Hepatocyte (in vitro differentiated cells): ENCODE results near the gene CRKL. TPM values are rescaled to one million over a fixed set of nuclear protein-coding genes. Genes with fewer than 3 reads are reported as not detected.
"Not testable (repeated sequence)": the region's sequence is repeated elsewhere in the genome, so short reads cannot be mapped to it uniquely, and the experiment has no call there.

Experiments
- DNase-seq: peaks from one replicate; pipeline ENCODE4 v3.0.0-alpha.2; 2016; ENCODE audit warnings: low spot score
- H2AFZ ChIP-seq: fragments of 200-600 bp; sonication (generic); 2 replicates; pipeline ENCODE4 v1.6.0; 2016; ENCODE audit warnings: antibody characterized with exemption, mild to moderate bottlenecking
- H3K27ac ChIP-seq: fragments of 200-600 bp; sonication (generic); 2 replicates; pipeline ENCODE4 v1.5.1; 2016; ENCODE audit warnings: mild to moderate bottlenecking
- H3K27me3 ChIP-seq: fragments of 200-600 bp; sonication (generic); 2 replicates; pipeline ENCODE4 v1.6.1; 2016
- H3K36me3 ChIP-seq: fragments of 200-600 bp; sonication (generic); replicated peaks from 2 replicates; pipeline ENCODE4 v1.5.1; 2016; ENCODE audit warnings: low read depth; ENCODE audit not compliant: insufficient read depth
- H3K4me1 ChIP-seq: fragments of 200-600 bp; sonication (generic); 2 replicates; pipeline ENCODE4 v1.5.1; 2016; ENCODE audit warnings: mild to moderate bottlenecking, moderate library complexity; ENCODE audit not compliant: insufficient read depth
- H3K4me2 ChIP-seq: fragments of 200-600 bp; sonication (generic); 2 replicates; pipeline ENCODE4 v1.6.0; 2016
- H3K4me3 ChIP-seq: fragments of 200-600 bp; sonication (generic); 2 replicates; pipeline ENCODE4 v1.5.1; 2016; ENCODE audit warnings: mild to moderate bottlenecking
- H3K79me2 ChIP-seq: fragments of 200-600 bp; sonication (generic); 2 replicates; pipeline ENCODE4 v1.6.0; 2017; ENCODE audit warnings: mild to moderate bottlenecking
- H3K9me2 ChIP-seq: fragments of 200-600 bp; sonication (generic); replicated peaks from 2 replicates; pipeline ENCODE4 v1.6.0; 2017; ENCODE audit warnings: mild to moderate bottlenecking; ENCODE audit not compliant: insufficient read depth
- H3K9me3 ChIP-seq: fragments of 200-600 bp; sonication (generic); 2 replicates; pipeline ENCODE4 v1.5.1; 2016; ENCODE audit warnings: low read depth, mild to moderate bottlenecking
- H4K20me1 ChIP-seq: fragments of 200-600 bp; sonication (generic); 2 replicates; pipeline ENCODE4 v1.6.0; 2016; ENCODE audit warnings: mild to moderate bottlenecking; ENCODE audit not compliant: insufficient read depth, poor library complexity, severe bottlenecking
- EZH2 ChIP-seq: fragments of 200-600 bp; sonication (generic); IDR thresholded peaks from 2 replicates; pipeline ENCODE4 v1.6.1; 2016; ENCODE audit warnings: antibody characterized with exemption, mild to moderate bottlenecking, borderline replicate concordance
- EZH2phosphoT487 ChIP-seq: fragments of 200-600 bp; sonication (generic); IDR thresholded peaks from one replicate; pipeline ENCODE4 v1.6.1; 2018; ENCODE audit warnings: antibody characterized with exemption, mild to moderate bottlenecking, low read depth, moderate library complexity; ENCODE audit not compliant: unreplicated experiment, severe bottlenecking
- WGBS: methylation state at CpG from one replicate; pipeline ENCODE4 v1.1.6; 2016; ENCODE audit warnings: low lambda C conversion rate; ENCODE audit errors: missing lambda C conversion rate; 5-methylcytosine and 5-hydroxymethylcytosine counted together
- polyA plus RNA-seq: library from polyadenylated mRNA; unstranded; fragments of >200 nt; fragmentation: Nextera tagmentation; extraction: Ambion mirVana; gene quantifications from 2 replicates; pipeline ENCODE4 v1.2.1, GENCODE V29; 2016
- total RNA-seq: library from RNA; depleted of rRNA; stranded (reverse); fragments of >200 nt; gene quantifications from 2 replicates; pipeline ENCODE4 v1.2.3, GENCODE V29; 2014
- TF ChIP-seq, protein P1 (sequence below): fragments of 200-600 bp; sonication (generic); IDR thresholded peaks from 2 replicates; pipeline ENCODE4 v1.5.1; 2016; ENCODE audit warnings: antibody characterized with exemption, mild to moderate bottlenecking; ENCODE audit not compliant: poor library complexity

The CRKL gene
- total and polyA plus RNA-seq, 2 experiments from 2014 or later, result 31.8 to 49.2 TPM

DNA sequence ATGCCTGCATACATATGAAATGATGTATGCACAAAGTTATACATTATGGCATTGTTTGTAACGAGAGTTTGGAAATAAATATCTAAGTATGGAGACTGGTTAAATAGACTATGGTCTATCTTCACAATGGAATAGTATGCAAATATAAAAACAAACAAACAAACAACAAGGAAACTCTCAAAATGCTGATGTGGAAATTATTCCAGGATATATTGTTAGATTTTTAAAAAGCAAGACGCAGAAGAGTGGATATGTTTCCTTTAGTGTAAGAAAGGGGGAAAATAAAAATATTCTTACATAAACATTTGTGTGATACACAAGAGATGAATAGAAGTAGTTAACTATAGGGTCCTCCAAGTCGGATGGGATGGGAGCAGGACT is 10.8 kb upstream of the CRKL start:
- no peaks in the 10 kb centered on the region for H3K9me2 ChIP-seq
- H3K27ac ChIP-seq, result no peak overlapping the region
- H3K4me1 ChIP-seq, result no peaks in the 10 kb centered on the region
- no peak overlapping the region for H3K4me2 ChIP-seq
- 89% methylated on average over 3 of the region's 3 CpGs for WGBS
- H3K79me2 ChIP-seq, result no peaks in the 10 kb centered on the region
- H4K20me1 ChIP-seq, result no peaks in the 10 kb centered on the region
- no peak for DNase-seq
- TF ChIP-seq, protein P1, sequence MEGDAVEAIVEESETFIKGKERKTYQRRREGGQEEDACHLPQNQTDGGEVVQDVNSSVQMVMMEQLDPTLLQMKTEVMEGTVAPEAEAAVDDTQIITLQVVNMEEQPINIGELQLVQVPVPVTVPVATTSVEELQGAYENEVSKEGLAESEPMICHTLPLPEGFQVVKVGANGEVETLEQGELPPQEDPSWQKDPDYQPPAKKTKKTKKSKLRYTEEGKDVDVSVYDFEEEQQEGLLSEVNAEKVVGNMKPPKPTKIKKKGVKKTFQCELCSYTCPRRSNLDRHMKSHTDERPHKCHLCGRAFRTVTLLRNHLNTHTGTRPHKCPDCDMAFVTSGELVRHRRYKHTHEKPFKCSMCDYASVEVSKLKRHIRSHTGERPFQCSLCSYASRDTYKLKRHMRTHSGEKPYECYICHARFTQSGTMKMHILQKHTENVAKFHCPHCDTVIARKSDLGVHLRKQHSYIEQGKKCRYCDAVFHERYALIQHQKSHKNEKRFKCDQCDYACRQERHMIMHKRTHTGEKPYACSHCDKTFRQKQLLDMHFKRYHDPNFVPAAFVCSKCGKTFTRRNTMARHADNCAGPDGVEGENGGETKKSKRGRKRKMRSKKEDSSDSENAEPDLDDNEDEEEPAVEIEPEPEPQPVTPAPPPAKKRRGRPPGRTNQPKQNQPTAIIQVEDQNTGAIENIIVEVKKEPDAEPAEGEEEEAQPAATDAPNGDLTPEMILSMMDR, result no peak
- TF ChIP-seq EZH2phosphoT487 (no peak), EZH2 (no peak)
- H3K27me3 ChIP-seq, result no peaks in the 10 kb centered on the region
- no peaks in the 10 kb centered on the region for H3K36me3 ChIP-seq
- H2AFZ ChIP-seq, result no peak overlapping the region
- no peaks in the 10 kb centered on the region for H3K9me3 ChIP-seq
- no peak overlapping the region for H3K4me3 ChIP-seq

DNA sequence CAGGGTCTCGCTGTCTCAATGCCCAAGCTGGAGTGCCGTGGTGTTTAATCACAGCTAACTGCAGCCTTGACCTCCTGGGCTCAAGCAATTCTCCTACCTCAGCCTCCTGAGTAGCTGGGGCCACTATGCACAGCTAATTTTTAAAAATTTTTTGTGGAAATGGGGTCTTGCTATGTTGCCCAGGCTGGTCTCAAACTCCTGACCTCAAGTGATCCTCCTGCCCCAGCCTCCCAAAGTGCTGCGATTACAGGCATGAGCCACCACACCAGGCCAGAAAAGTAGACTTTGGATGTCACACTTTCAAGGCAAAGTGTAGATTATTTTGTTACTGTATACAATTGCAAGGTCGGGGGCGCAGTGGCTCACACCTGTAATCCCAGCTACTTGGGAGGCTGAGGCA is 8.5 kb upstream of the CRKL start:
- H4K20me1 ChIP-seq, DNase-seq, H3K27ac ChIP-seq, H3K4me3 ChIP-seq, H3K4me1 ChIP-seq, H3K27me3 ChIP-seq, H3K4me2 ChIP-seq, H3K9me2 ChIP-seq, H3K79me2 ChIP-seq, H2AFZ ChIP-seq, H3K9me3 ChIP-seq, H3K36me3 ChIP-seq: not testable (repeated sequence)
- 91% methylated on average over 5 of the region's 5 CpGs for WGBS

DNA sequence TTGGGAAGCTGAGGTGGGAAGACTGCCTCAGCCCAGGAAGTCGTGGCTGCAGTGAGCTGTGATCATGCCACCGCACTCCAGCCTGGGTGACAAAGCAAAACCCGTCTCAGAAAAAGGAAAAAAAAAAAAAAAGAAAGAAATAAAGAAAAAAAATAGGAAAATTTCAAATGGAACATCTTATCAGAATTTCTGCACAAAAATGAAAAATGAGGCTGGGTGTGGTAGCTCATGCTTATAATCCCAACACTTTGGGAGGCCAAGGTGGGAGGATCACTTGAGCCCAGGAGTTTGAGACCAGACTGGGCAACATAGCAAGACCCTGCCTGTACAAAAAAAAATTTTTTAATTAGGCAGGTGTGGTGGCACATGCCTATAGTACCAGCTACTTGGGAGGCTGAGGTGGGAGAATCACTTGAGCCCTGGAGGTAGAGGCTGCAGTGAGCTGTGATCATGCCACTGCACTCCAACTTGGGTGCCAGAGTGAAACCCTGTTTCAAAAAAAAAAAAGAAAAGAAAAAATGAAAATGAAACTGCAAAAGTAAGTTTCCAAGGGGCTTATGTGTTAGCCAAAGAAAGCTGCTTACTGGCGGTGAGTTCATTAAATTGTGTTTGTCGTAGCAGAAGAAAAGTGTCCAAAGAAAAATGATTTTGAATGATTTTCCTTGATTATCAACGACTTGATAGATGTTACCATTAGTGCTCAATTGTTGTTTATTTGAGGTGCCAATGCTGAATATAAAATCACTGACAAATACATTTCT is 7.5 kb upstream of the CRKL start:
- no peak for DNase-seq
- no peak for TF ChIP-seq EZH2phosphoT487
- TF ChIP-seq, protein P1, result no peak
- TF ChIP-seq EZH2, result no peak
- no peak overlapping the region for H3K4me3 ChIP-seq
- no peak overlapping the region for H3K4me2 ChIP-seq
- H3K27me3 ChIP-seq, result no peaks in the 10 kb centered on the region
- no peaks in the 10 kb centered on the region for H3K79me2 ChIP-seq
- no peaks in the 10 kb centered on the region for H4K20me1 ChIP-seq
- H3K36me3 ChIP-seq, result no peaks in the 10 kb centered on the region
- H3K27ac ChIP-seq, result no peak overlapping the region
- no peaks in the 10 kb centered on the region for H3K9me3 ChIP-seq
- H3K4me1 ChIP-seq, result no peaks in the 10 kb centered on the region
- no peak overlapping the region for H2AFZ ChIP-seq
- WGBS, result 89% methylated on average over 5 of the region's 6 CpGs
- H3K9me2 ChIP-seq, result no peaks in the 10 kb centered on the region

DNA sequence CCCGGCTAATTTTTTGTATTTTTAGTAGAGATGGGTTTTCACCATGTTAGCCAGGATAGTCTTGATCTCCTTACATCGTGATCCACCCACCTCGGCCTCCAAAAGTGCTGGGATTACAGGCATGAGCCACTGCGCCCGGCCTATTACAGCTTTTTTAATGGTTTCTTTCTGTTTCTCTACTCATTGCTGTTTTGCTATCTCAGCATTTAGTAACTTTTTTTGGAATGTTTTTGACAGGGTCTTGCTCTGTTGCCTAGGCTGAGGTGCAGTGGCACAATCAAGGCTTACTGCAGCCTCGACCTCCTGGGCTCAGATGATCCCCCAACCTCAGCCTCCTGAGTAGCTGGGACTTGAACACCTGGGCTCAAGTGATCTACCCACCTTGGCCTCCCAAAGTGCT is 4.7 kb upstream of the CRKL start:
- Histone ChIP-seq H3K9me3 (no peaks in the 10 kb centered on the region), H3K4me1 (no peaks in the 10 kb centered on the region), H3K9me2 (no peaks in the 10 kb centered on the region), H3K4me3 (no peak overlapping the region), H3K27me3 (no peaks in the 10 kb centered on the region), H3K4me2 (no peak overlapping the region), H4K20me1 (no peaks in the 10 kb centered on the region), H2AFZ (no peak overlapping the region), H3K79me2 (peaks cover 2% of the 10 kb centered on the region), H3K36me3 (no peaks in the 10 kb centered on the region), H3K27ac (no peak overlapping the region)
- no peak for TF ChIP-seq EZH2
- TF ChIP-seq, protein P1, result no peak
- WGBS, result 85% methylated on average over 6 of the region's 6 CpGs
- no peak for DNase-seq
